HTR-8/SVneo (cell line): ENCODE measurements around the gene TFPI2.
"Not testable (repeated sequence)": the region's sequence is repeated elsewhere in the genome, so short reads cannot be mapped to it uniquely, and the experiment has no call there.

Experiments
- DNase-seq: peaks from one replicate; pipeline ENCODE4 v3.0.0; 2011; ENCODE audit warnings: low spot score, mixed read lengths; ENCODE audit not compliant: insufficient read length
- FAIRE-seq: peaks from 2 replicates; lab custom pipeline; 2011; peaks lifted over from hg19 to GRCh38; lab: Jason Lieb, UNC

The TFPI2 gene, protein sequence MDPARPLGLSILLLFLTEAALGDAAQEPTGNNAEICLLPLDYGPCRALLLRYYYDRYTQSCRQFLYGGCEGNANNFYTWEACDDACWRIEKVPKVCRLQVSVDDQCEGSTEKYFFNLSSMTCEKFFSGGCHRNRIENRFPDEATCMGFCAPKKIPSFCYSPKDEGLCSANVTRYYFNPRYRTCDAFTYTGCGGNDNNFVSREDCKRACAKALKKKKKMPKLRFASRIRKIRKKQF

DNA sequence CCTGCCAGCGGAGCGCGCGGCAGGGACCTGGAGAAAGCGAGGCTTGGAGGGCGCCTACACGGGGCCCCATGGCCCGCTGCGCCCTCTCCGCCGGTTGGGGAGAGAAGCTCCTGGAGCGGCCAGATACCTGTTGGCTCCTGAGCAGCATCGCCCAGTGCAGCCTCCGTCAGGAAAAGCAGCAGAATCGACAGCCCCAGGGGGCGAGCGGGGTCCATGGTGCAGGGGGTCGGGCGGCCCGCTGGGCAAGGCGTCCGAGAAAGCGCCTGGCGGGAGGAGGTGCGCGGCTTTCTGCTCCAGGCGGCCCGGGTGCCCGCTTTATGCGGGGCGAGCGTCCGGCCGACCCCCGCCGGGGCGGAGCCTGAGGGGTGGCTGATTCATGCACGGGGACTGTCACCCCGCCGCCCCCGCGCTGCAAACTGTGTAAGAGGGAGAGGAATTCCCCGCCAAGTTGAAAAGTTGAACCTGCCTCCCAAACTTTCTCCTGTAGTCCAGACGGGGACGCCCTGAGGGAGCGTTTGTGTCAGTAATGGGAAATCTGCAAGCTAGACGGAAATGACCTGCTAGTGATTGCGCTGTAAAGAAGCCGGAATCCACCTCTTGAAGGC, at the start of gene TFPI2:
Gene TFPI2 (minus strand): TSS at position 290 of the 605 bp plus-strand sequence. CDS start 75 bp downstream, at position 215.
- FAIRE-seq (peak; percentile 13), DNase-seq (peak; percentile 57)

- no peak for FAIRE-seq
- no peak for DNase-seq
These were observed 47.7 kb upstream of the TFPI2 start for GRCh38 chr7:93938293-93938692.

DNA sequence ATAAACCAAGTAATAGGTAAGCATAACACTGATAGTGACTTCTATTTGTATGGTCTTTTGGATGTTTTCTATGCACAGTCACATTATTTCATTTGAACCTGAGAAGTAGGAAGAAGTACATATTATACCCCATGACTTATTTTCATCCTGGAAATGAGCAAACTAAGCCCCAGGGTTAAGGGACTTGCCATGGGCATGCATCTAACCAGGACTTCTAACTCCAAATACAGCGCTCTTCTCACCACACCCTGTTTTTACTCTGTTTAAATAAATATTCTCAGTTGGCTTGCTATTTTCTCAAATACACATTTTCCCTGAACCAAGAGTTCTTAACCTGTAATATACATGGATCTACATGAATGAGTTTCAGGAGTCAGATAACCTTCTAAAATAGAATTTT, 47.3 kb upstream of the TFPI2 start:
- DNase-seq (no peak), FAIRE-seq (no peak)

GRCh38 chr7:93935102-93935501, 44.5 kb upstream of the TFPI2 start:
- no peak for FAIRE-seq
- no peak for DNase-seq

DNA sequence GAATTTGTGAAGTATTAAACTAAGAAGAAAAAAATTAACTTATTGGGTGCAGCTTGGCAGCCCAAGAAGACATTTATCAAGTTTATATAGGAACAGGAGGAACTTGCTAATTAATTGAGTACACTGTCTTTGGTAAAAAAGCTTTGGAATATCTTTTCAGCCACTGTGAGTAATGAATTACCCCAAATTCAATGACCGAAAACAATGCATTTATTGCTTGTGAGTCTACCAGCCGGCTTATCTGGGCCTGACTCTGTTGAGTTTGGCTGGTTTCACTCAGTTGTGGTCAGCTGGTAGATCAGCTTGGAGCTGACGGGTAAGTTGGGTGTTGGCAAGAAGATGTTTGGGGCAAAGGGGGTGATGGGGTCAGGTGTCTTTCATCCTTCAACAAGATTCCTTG, 42.6 kb upstream of the TFPI2 start:
- FAIRE-seq (no peak), DNase-seq (no peak)

- FAIRE-seq, result no peak
- no peak for DNase-seq
These were observed 41.1 kb upstream of the TFPI2 start for GRCh38 chr7:93931655-93932054.

- DNase-seq (no peak), FAIRE-seq (no peak)
These were observed 37.0 kb upstream of the TFPI2 start for GRCh38 chr7:93927585-93927984.

DNA sequence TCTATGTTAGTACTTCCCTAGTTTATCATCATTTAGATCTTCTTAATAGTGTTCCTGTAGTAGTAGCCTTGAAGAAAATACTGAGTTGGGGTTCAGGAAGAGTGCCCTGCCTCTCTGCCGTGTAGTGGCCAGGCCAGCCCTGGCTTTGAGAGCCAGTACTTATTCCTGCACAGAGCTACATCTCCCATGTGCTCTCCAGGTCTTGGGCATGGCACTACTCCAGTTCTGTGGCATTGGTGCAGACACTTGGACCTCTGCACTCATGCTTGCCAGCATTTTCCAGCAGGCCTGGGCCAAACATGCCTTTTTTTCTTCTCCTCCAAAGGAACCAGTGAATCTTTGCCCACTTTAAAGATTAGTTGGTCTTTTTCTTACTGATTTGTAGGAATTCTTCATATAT, 36.2 kb upstream of the TFPI2 start:
- DNase-seq (no peak), FAIRE-seq (no peak)

GRCh38 chr7:93923942-93924341, 33.4 kb upstream of the TFPI2 start:
- FAIRE-seq, result no peak

GRCh38 chr7:93923296-93923695, 32.7 kb upstream of the TFPI2 start:
- no peak for DNase-seq
- no peak for FAIRE-seq

More at GRCh38 chr7:93923942-93924341, 33.4 kb upstream of the TFPI2 start:
- DNase-seq, result no peak

- no peak for FAIRE-seq
These were observed 31.3 kb upstream of the TFPI2 start, which contains the start of gene GNG11 for GRCh38 chr7:93921607-93922566. TSS of gene GNG11 (plus strand) at chr7:93921735. CDS start at chr7:93922138, 403 bp downstream.

GRCh38 chr7:93921186-93921585, 30.6 kb upstream of the TFPI2 start:
- DNase-seq (no peak), FAIRE-seq (no peak)

More at GRCh38 chr7:93921607-93922566, 31.3 kb upstream of the TFPI2 start, which contains the start of gene GNG11:
- DNase-seq, result peak; percentile 31

DNA sequence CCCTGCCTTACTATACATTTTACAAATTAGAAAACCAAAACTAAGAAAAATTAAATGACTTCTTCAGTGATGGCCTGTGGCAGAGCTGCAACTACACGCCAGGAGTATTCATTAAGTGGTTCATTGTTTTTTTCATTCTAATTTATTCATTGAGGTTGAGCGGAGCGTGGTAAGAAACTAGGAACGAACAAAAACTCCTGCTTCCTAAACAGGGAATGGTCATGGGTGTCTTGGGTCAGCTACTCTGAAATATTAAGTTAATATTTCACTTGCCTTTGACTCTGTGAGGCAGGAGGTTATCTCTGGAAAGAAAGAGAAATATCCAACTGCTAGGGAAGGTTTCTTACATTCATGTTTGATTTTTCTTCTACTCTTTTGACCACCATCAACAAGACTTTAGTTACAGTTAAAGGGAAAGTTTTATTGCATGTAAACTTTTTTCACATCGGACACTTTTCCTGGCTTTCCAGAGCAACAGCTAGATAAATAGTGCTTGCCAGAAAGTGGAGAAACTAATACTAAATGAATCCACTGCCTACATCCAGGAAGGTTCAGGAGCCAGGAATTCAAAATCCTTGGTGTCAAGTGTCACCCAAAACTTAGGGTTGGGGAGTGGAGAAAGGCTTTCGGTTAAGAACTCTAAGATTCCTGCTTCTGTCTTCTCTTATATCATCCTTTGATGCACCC, 30.1 kb upstream of the TFPI2 start:
- FAIRE-seq, result no peak
- DNase-seq, result no peak

GRCh38 chr7:93916315-93916714, 25.8 kb upstream of the TFPI2 start:
- not testable (repeated sequence) for DNase-seq, FAIRE-seq

GRCh38 chr7:93915888-93916287, 25.3 kb upstream of the TFPI2 start:
- not testable (repeated sequence) for DNase-seq, FAIRE-seq

GRCh38 chr7:93915206-93915842, 24.8 kb upstream of the TFPI2 start:
- not testable (repeated sequence) for FAIRE-seq, DNase-seq

DNA sequence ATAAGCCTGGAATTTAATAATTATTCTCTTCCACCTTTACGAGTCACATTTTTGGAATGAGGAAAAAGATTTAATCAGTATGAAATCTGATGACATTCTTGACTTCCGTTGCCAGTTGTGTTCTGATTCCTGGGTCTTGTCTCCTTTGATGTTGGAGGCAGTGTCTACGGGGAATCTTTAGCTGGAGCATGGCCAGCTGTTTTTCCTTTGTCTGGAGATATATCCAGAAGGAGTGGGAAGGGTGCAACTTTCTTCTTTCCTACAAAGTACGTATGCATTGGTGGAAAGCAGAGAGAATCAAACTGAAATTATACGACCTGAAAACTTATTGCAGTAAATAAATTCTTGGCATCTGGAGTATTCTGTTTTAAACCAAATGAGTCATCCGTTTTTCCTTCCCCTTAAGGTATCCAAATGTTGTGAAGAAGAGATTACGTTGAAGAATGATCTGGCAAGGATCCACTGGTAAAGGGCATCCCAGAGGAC, 24.1 kb upstream of the TFPI2 start:
- no peak for DNase-seq

DNA sequence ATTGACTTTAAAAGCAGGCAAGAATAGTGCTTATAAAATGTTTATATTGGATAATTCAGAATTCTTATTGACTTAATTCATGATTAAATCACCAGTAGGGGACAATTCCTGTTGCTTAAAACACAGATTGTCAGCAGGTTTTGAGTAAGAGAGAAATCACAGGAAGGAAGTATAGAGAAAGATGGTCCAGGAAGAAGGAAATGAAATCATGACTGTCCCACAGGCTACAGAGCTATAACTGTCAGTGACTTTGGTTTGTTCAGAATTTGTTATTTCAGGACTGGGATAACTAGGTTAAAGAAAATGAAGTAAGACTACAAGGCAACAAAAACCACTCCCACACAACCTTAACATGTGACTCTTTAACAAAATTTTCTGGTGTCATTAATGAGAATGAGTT, 22.6 kb upstream of the TFPI2 start:
- DNase-seq (no peak), FAIRE-seq (no peak)

More for the DNA sequence above, 24.1 kb upstream of the TFPI2 start:
- FAIRE-seq, result no peak

DNA sequence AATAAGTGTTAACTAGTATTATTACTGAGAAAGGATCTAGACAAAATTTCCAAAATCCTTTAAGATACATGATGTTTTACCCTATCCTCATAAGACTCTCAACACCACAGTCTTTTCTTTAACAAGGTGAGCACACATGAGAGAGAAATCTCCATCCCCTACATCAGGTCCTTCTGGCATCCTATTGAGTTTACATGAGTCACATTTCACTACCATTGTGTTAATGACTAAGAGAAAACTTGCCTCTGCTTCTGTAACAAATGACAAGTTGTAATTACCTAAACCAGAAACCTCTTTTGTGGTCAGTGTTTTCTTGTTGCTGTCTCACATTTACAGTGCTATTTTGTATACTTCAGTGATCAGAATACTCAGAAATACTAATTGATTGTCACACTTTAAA, 21.1 kb upstream of the TFPI2 start:
- DNase-seq, FAIRE-seq: not testable (repeated sequence)
